Activated T-helper 1 cell treated with Interleukin-2 at 50 U/mL for 16 hours (primary cell): Measurements from ENCODE around the gene TLE6.
"Not testable (repeated sequence)": the region's sequence is repeated elsewhere in the genome, so short reads cannot be mapped to it uniquely, and the experiment has no call there.

Source experiments
- DNase-seq: peaks from one replicate; pipeline ENCODE4 v3.0.0-alpha.2; 2020; ENCODE audit warnings: low read depth

TLE6 gene

DNA sequence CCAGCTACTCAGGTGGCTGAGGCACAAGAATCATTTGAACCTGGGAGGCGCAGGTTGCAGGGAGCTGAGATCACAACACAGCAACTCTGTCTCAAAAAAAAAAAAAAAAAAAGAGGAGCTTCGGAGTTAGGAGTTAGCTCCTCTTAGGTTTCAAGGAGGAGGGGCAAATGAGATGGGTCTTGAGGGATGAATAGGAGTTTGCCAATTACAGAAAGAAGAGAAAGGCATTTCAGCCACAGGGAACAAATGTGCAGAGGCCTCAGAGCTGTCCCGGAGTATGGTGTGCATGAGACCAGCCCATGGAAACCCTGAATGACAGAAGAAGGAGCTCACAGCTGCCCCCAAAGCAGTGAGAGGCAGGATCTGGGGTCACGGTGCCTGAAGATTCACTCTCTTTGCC lies 27.2 kb downstream of the TLE6 start:
- no peak for DNase-seq

DNA sequence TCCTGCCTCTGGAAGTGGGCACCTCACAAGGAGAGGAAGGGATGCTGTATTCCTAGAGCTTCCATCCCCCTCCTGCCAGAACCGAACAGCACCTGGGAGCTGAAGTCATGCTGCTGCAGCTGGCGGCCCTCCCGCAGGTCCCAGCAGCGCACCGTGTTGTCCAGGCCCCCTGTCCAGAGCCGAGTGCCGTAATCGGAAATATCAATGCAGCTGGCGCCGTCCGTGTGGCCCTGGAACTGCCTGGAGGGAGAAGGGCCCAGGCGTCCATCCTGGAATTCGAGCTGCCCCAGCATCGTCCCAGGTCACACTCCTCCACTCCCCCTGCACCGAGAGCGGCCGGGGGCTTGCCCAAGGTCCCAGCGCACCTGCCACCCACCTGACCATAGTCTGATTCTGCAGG lies 28.0 kb downstream of the TLE6 start:
- DNase-seq = no peak

- no peak for DNase-seq
These were observed 28.9 kb downstream of the TLE6 start for GRCh38 chr19:3006075-3006767.

GRCh38 chr19:3007975-3008374 lies 30.6 kb downstream of the TLE6 start:
- DNase-seq = no peak

DNA sequence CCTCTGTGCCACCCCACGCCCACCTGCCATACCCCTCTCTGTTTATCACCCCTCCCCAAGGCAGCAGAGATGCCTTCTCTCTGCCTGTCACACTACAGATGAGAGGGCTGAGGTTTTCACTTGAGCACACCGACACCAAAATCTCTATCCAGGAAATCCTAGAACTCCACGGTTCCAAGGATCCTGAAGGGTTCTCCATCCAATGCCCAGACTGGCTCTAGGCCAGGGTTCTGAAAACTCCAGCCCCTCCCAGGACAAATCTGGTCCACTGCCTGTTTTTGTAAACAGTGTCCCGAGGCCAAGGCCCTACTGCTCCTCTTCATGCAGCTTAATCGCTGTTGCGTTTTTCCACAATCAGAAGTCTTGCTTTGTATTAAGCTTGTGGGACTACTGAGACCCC lies 31.6 kb downstream of the TLE6 start:
- DNase-seq = no peak

GRCh38 chr19:3010871-3011270 lies 33.5 kb downstream of the TLE6 start:
- no peak for DNase-seq

- DNase-seq = not testable (repeated sequence)
These were observed 34.7 kb downstream of the TLE6 start for GRCh38 chr19:3012059-3012458.

DNA sequence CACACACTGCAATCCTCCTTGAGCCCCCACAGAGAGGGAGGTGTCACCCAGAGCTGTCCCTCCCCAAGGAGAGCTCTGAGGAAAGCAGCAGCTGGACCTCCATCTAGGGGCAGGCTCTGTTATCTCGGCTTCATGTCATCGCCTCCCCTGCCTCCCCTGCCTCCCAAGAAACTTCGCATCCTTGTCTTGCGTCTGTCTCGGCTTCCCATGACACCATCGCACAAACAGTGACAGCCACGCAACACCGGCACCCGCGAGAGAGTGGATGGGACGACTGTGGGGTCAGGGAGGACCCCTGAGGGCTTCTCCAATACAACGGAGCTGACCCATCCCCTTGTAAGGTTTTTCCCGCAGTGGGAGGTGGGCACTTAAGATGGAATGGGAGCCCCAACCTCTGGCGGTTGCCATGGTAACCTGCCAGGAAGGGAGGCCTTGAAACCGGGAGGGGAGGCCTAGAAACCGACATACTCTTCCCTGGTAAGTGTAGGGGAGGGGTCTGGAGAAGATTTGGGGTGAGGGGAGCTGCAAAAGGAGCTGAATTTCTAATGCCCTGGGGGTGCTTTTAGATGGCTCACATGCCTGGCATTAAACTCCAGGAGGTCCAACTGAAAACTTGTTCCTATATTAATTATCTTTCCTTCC lies 35.4 kb downstream of the TLE6 start:
- no peak for DNase-seq

DNA sequence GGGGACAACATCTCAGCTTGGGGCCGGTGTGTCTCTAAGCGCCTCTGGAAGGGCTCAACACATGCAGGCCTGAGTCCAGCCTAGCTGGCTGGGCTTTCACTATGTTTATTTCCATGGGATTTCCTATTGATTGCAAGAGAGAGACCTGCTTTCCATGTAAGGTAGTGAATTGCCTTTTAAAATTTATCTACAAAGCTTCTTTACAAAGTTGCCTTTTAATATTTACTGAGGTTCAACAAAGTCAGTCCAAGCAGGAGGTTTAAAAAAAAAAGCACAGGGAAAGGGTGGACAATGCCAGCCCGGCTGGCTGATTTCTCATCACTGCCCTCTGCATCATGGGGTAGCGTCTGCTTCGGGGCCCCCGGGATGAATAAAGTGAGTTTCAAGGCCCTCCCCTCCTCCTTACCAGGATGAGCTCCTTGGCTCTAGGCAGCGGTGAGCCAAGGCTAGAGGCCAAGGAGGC lies 35.9 kb downstream of the TLE6 start:
- DNase-seq = no peak

GRCh38 chr19:3014135-3014534 lies 36.8 kb downstream of the TLE6 start:
- no peak for DNase-seq

DNA sequence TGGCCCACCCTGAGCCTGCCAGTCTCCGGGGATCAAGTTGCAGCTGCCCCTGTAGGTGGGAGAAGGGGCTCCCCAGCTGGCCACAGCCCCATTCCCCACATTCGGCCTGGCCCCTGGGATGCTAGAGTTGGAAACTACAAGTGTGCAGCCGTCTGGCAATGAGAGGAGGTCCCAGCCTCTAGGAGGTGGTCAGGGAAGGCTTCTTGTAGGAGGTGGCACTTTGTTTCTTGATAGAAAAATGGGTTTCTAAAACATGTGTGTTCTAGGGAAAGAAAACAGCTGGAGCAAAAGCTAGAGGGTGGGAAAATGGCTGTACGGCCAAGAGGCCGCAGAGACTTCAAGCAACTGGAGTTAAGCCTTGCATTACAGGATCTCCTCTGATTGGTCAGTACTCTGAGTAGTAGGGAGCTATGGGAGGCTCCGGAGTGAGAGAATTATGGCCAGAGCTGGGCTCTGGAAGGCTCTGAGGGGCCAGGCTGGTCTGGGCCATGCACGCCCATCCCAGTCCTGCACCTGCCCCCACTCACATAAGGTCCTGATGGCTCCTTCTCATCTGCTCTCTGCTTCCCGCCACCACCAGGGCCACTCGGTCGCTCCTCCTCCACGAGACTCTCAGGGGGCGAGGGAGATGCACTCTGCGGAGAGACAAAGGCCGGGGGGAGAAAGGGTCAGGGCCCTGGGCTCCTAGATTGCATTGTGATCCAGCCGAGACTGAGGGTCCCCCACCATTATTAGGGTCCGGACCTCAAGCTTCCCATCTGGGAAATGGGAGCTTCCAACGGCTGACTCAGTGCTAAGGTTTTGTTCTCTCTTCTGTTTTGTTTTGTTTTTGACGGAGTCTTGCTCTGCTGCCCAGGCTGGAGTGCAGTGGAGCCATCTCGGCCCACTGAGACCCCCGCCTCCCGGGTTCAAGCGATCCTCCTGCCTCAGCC lies 38.0 kb downstream of the TLE6 start:
- no peak for DNase-seq

GRCh38 chr19:3017923-3018322 lies 40.6 kb downstream of the TLE6 start:
- no peak for DNase-seq

- no peak for DNase-seq
These were observed 42.0 kb downstream of the TLE6 start for GRCh38 chr19:3019211-3019854.

GRCh38 chr19:3020321-3020960 lies 43.1 kb downstream of the TLE6 start:
- no peak for DNase-seq

DNA sequence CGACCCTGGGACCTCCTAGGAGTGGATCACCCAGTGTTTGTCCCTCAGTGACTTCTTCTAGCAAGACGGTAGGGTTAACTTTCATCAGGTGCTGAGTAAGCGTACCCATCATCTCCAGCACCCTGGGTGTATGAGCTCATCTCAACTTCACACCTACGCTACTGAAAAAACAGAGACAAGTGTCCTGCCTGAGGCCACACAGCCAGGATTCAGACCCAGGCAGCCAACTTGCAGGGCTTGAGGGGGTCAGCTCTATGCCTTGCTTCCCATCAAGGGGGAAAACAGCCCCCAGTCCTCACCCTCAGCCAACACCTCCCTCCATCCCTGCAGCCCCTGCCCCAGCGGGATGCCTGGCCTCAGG lies 47.1 kb downstream of the TLE6 start:
- DNase-seq = no peak

DNA sequence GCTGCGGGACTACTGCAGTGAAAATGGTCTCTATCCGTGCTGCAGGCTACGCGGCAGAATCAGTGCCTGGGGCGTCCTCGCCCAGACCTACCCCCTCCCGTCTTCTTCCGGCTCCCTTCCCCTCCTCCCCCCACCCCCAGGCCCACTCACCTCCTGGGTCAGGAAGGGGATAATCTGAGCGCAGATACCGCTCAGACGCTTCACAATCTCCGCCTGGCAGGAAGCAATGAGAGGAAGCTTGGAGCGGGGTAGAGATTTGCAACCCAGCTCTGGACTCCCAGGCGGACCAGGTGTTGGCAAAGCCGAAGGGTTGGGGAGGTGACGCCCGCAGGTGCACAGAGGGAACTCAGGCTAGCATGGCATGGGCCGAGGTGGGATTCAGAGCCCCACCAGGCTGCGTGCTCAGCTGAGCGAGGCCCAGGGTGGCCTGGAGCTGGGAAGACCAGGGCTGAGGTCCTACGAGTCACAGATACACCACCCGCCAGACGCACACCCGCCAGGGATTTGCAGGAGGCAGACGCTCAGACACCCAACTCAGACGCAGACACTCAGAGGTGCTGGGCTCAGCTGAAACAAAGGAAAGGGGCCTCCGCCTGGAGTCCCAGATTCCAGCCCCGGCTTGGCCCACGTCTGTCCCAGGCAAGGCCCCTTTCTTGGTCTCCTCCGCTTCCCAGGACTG lies 47.6 kb downstream of the TLE6 start:
- no peak for DNase-seq

GRCh38 chr19:3025549-3025886 lies 48.2 kb downstream of the TLE6 start:
- DNase-seq = no peak

DNA sequence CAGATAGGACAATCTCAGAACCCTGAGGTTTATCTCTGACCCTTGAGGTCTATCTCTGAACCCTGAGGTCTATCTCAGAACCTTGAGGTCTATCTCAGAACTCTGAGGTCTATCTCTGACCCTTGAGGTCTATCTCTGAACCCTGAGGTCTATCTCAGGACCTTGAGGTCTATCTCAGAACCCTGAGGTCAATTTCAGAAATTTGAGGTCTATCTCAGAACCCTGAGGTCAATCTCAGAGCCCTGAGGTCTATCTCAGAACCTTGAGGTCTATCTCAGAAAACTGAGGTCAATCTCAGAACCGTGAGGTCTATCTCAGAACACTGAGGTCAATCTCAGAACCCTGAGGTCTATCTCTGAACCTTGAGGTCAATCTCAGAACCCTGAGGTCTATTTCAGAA lies 49.4 kb downstream of the TLE6 start:
- DNase-seq = no peak

DNA sequence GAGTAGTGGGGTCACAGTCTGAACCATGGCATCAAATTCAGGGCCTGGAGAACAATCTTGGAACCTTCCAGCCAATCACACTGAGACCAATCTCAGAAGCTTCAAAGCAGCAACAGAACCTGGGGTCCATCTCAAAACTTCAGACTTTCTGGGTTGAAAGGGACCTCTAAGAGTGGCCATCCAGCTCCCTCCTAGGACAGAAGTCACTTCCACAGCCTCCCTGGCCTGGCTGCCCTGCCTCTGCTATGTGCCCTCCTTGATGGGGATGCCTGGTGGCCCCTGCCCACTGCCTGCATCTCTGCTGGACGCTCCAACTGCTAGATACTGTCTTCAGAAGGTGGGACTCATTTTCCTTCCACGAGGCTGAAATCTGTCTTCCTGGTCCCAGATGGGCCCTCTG lies 49.9 kb downstream of the TLE6 start:
- no peak for DNase-seq

DNA sequence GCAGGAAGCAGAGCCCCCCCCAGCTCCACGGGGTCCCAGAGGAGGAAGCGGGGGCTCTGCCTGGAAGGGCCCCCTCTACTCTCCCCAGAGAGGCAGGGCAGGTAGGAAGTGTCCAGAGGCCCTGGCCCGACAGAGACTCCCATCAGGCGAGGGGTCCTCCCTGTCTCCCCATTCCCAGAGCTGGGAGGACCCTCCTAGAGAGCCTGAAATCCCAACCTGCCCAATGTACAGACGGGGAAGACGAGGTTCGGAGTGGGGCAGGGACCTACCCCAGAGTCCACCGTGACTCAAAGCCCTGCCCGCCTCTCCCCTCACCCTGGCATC lies 50.6 kb downstream of the TLE6 start:
- no peak for DNase-seq

DNA sequence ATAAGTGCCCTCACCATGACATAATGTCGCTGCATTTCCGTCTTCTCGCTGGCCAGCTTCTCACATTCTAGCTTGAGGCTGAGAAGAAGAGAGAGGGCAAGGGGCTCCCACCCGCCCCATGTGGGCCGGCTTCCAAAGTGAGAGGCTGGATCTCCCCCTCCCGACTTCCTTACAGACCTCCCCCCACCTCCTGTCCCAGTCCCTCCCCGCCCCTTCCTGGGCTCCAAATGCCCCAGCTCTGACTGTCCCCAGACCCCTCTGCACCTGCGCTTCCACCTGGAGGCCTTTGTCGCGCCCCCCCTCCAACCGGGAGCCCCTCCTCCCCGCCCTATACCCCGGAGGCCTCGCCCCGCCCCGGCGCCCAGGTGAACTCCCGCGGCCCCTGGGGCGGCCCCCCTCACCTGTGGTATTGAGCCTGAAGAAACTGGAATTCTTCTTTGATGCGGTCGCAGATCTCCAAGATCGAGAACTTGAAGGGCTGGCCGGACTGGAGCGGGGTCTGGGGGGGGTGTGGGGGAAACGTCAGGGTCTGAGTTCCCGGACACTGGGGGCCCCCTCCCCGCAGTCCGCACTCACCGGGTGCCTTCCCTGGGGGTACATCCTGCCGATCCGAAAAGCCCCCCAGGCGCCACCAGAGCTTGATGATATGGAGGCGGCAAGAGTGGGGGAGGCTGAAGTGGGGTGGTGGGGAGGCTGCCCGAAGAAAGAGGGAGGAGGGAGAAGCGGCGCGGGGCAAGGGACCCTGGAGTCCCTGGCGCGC lies 51.1 kb downstream of the TLE6 start:
- no peak for DNase-seq
